Measurements from ENCODE around the gene TWIST1. TPM values are rescaled to one million over a fixed set of nuclear protein-coding genes. Genes with fewer than 3 reads are reported as not detected.

The TWIST1 gene
- total RNA-seq, 2 experiments from 2014 or later: not detected

GRCh38 chr7:19119870-19120486 is 2.5 kb upstream of the TWIST1 start:
- no peaks in the 10 kb centered on the region for H3K9me3 ChIP-seq (ENCODE audit: low read length)
- intact Hi-C loops (cut with micrococcal nuclease; ENCODE audit: unreplicated experiment): no loop called here
- TF ChIP-seq CTCF (conservative IDR thresholded peaks at IDR 0.05; ENCODE audit: low read length) (no peak), EZH2phosphoT487 (IDR thresholded peaks at IDR 0.05; ENCODE audit: borderline replicate concordance, low read depth, low read length) (no peak)
- CTCF ChIA-PET (ENCODE audit: unreplicated experiment): no interaction called here
- no TSS peak for BruUV-seq (replicated peaks)
- no peak for DNase-seq (ENCODE audit: low spot score)
- POLR2A ChIA-PET: no interaction called here
- H3K79me2 ChIP-seq (ENCODE audit: insufficient read depth, low read depth, low read length): no peaks in the 10 kb centered on the region
- H3K27ac ChIP-seq (ENCODE audit: low read depth, low read length, poor library complexity, severe bottlenecking): no peak overlapping the region
- H3K9me2 ChIP-seq (ENCODE audit: insufficient read depth, low read length): no peaks in the 10 kb centered on the region
- H2AFZ ChIP-seq (ENCODE audit: low read length): no peak overlapping the region
- no peak overlapping the region for H3K4me2 ChIP-seq (ENCODE audit: low read length)
- no peaks in the 10 kb centered on the region for H3K4me1 ChIP-seq (ENCODE audit: insufficient read depth, low read length, poor library complexity, severe bottlenecking)
- no peaks in the 10 kb centered on the region for H3K36me3 ChIP-seq (ENCODE audit: insufficient read depth, low read length)
- no peaks in the 10 kb centered on the region; the same call in 1 of the 2 replicates for H4K20me1 ChIP-seq (ENCODE audit: insufficient read depth, low read length)
- H3K4me3 ChIP-seq (ENCODE audit: low read depth, low read length, poor library complexity, severe bottlenecking): no peak overlapping the region

GRCh38 chr7:19119372-19119771 is 1.9 kb upstream of the TWIST1 start:
- no peaks in the 10 kb centered on the region for H3K9me2 ChIP-seq (ENCODE audit: insufficient read depth, low read length)
- H3K4me1 ChIP-seq (ENCODE audit: insufficient read depth, low read length, poor library complexity, severe bottlenecking): no peaks in the 10 kb centered on the region
- H3K9me3 ChIP-seq (ENCODE audit: low read length): no peaks in the 10 kb centered on the region
- intact Hi-C loops (cut with micrococcal nuclease; ENCODE audit: unreplicated experiment): no loop called here
- BruUV-seq (replicated peaks): no TSS peak
- H3K4me3 ChIP-seq (ENCODE audit: low read depth, low read length, poor library complexity, severe bottlenecking): no peak overlapping the region
- H2AFZ ChIP-seq (ENCODE audit: low read length): no peak overlapping the region
- TF ChIP-seq EZH2phosphoT487 (IDR thresholded peaks at IDR 0.05; ENCODE audit: borderline replicate concordance, low read depth, low read length) (no peak), CTCF (conservative IDR thresholded peaks at IDR 0.05; ENCODE audit: low read length) (no peak)
- ChIA-PET CTCF (ENCODE audit: unreplicated experiment) (no interaction called here), POLR2A (no interaction called here)
- no peaks in the 10 kb centered on the region for H3K36me3 ChIP-seq (ENCODE audit: insufficient read depth, low read length)
- no peaks in the 10 kb centered on the region for H3K79me2 ChIP-seq (ENCODE audit: insufficient read depth, low read depth, low read length)
- H4K20me1 ChIP-seq (ENCODE audit: insufficient read depth, low read length): no peaks in the 10 kb centered on the region; the same call in 1 of the 2 replicates
- H3K4me2 ChIP-seq (ENCODE audit: low read length): no peak overlapping the region
- no peak for DNase-seq (ENCODE audit: low spot score)
- H3K27ac ChIP-seq (ENCODE audit: low read depth, low read length, poor library complexity, severe bottlenecking): no peak overlapping the region

- H3K9me2 ChIP-seq (ENCODE audit: insufficient read depth, low read length): no peaks in the 10 kb centered on the region
- no peaks in the 10 kb centered on the region for H3K4me1 ChIP-seq (ENCODE audit: insufficient read depth, low read length, poor library complexity, severe bottlenecking)
- BruUV-seq (replicated peaks): no TSS peak
- H3K4me3 ChIP-seq (ENCODE audit: low read depth, low read length, poor library complexity, severe bottlenecking): no peak overlapping the region
- ChIA-PET CTCF (ENCODE audit: unreplicated experiment) (no interaction called here), POLR2A (no interaction called here)
- no peak overlapping the region for H3K4me2 ChIP-seq (ENCODE audit: low read length)
- H3K79me2 ChIP-seq (ENCODE audit: insufficient read depth, low read depth, low read length): no peaks in the 10 kb centered on the region
- H3K27ac ChIP-seq (ENCODE audit: low read depth, low read length, poor library complexity, severe bottlenecking): no peak overlapping the region
- no peaks in the 10 kb centered on the region for H3K36me3 ChIP-seq (ENCODE audit: insufficient read depth, low read length)
- H4K20me1 ChIP-seq (ENCODE audit: insufficient read depth, low read length): no peaks in the 10 kb centered on the region; the same call in 1 of the 2 replicates
- TF ChIP-seq EZH2phosphoT487 (IDR thresholded peaks at IDR 0.05; ENCODE audit: borderline replicate concordance, low read depth, low read length) (no peak), CTCF (conservative IDR thresholded peaks at IDR 0.05; ENCODE audit: low read length) (no peak)
- DNase-seq (ENCODE audit: low spot score): no peak
- intact Hi-C loops (cut with micrococcal nuclease; ENCODE audit: unreplicated experiment): no loop called here
- H2AFZ ChIP-seq (ENCODE audit: low read length): no peak overlapping the region
- no peaks in the 10 kb centered on the region for H3K9me3 ChIP-seq (ENCODE audit: low read length)
Observed at GRCh38 chr7:19118636-19119371, 1.4 kb upstream of the TWIST1 start.

All from OCI-LY7 (cell line).